ENCODE data around the gene FCHSD2. TPM values are rescaled to one million over a fixed set of nuclear protein-coding genes. Genes with fewer than 3 reads are reported as not detected.

FCHSD2 gene
- total and polyA plus RNA-seq, 2 of the 8 experiments (the other 6 are each of a cell fraction or from before 2014, with no cell fraction given): 4.1 to 7.8 TPM

- DNase-seq (ENCODE audit: low read depth in 1 of 2, low spot score in 2 of 2) (no peak), FAIRE-seq (no peak)
- H3K23me2 ChIP-seq (ENCODE audit: low read depth, low read length): no peaks in the 10 kb centered on the region
- H2BK120ac ChIP-seq (replicated peaks; ENCODE audit: low read depth, low read length): no peak overlapping the region
- H2BK20ac ChIP-seq (ENCODE audit: low read length): no peak overlapping the region
- no peak overlapping the region for H3K14ac ChIP-seq (ENCODE audit: insufficient read length)
- no peak overlapping the region for H2BK15ac ChIP-seq (ENCODE audit: low read length)
- H2AK5ac ChIP-seq (ENCODE audit: low read depth, low read length): no peak overlapping the region
- no peak overlapping the region for H3K9ac ChIP-seq (replicated peaks in 1 of 4; ENCODE audit: extremely low read depth in 1 of 4, low read depth in 3 of 4, low read length in 3 of 4)
- H3K4me3 ChIP-seq (ENCODE audit: extremely low read depth in 1 of 4, insufficient read depth in 2 of 4, low read depth in 3 of 4, low read length in 4 of 4): no peak overlapping the region
- no peak overlapping the region for H2BK12ac ChIP-seq (ENCODE audit: low read depth, low read length)
- H3K9me3 ChIP-seq (ENCODE audit: insufficient read depth in 2 of 2, low read depth in 1 of 2, low read length in 1 of 2): no peaks in the 10 kb centered on the region
- H3K27ac ChIP-seq (ENCODE audit: low read depth, low read length): no peak overlapping the region
- CTCF ChIA-PET (ENCODE audit: partially characterized antibody): interaction anchor here (0.5 to 2.6 kb wide), 6 partner anchors 9 to 327 kb away, joined by 3 to 11 read pairs (median 4); no protein-coding TSS in a partner anchor
- H3K79me1 ChIP-seq (ENCODE audit: low read depth, low read length): no peaks in the 10 kb centered on the region
- no peak overlapping the region for H4K5ac ChIP-seq (ENCODE audit: insufficient read length, low read depth, low read length)
- no peak overlapping the region for H2AFZ ChIP-seq (ENCODE audit: low read length)
- no peaks in the 10 kb centered on the region for H3K36me3 ChIP-seq (ENCODE audit: control insufficient read depth in 2 of 4, insufficient read depth in 4 of 4, low read length in 3 of 4)
- H4K20me1 ChIP-seq (replicated peaks in 1 of 2; ENCODE audit: control insufficient read depth in 1 of 2, insufficient read depth in 2 of 2, low read length in 2 of 2): no peaks in the 10 kb centered on the region
- no peak overlapping the region for H3K23ac ChIP-seq (ENCODE audit: insufficient read length)
- H3K4me2 ChIP-seq (ENCODE audit: insufficient read depth in 1 of 2, low read depth in 2 of 2, low read length in 2 of 2): no peak overlapping the region
- H3K79me2 ChIP-seq (ENCODE audit: control insufficient read depth in 1 of 2, insufficient read depth in 2 of 2, low read length in 2 of 2): no peaks in the 10 kb centered on the region
- no peak overlapping the region for H3K4ac ChIP-seq (replicated peaks; ENCODE audit: insufficient read length, low read depth, low read length)
- 90% methylated on average over 3 of the region's 3 CpGs; no CpG with 5 or more reads in 1 of the 2 experiments for WGBS, 2 experiments (ENCODE audit: extremely low coverage in 1 of 2, insufficient coverage in 1 of 2, insufficient read length in 1 of 2, insufficient replicate concordance in 2 of 2, low coverage in 1 of 2, low lambda C conversion rate in 2 of 2, missing lambda C conversion rate in 1 of 2)
- H3K27me3 ChIP-seq (replicated peaks in 1 of 4; ENCODE audit: control insufficient read depth in 3 of 4, extremely low read depth in 1 of 4, insufficient read depth in 3 of 4, low read length in 3 of 4): no peaks in the 10 kb centered on the region
- H2BK5ac ChIP-seq (ENCODE audit: low read depth, low read length): no peak overlapping the region
- POLR2A ChIA-PET (ENCODE audit: partially characterized antibody): no interaction called here
- no peak overlapping the region for H3K18ac ChIP-seq (ENCODE audit: extremely low read depth, low read length)
- H3K4me1 ChIP-seq (replicated peaks in 1 of 4; ENCODE audit: control insufficient read depth in 3 of 4, insufficient read depth in 4 of 4, low read length in 3 of 4): no peaks in the 10 kb centered on the region
- H4K91ac ChIP-seq (replicated peaks; ENCODE audit: insufficient read length, low read length): no peak overlapping the region
- no peak overlapping the region for H4K8ac ChIP-seq (ENCODE audit: extremely low read depth, insufficient read depth, low read length)
- H3K56ac ChIP-seq (replicated peaks; ENCODE audit: insufficient read length, low read depth, low read length): no peak overlapping the region
- no peak for TF ChIP-seq CTCF (IDR thresholded peaks at IDR 0.05; ENCODE audit: control extremely low read depth in 1 of 3, insufficient read depth in 1 of 3, low read depth in 1 of 3, low read length in 3 of 3)
- TF ChIP-seq POLR2AphosphoS5 (IDR thresholded peaks at IDR 0.05; ENCODE audit: low read depth, low read length): no peak
- TF ChIP-seq ATF3 (IDR thresholded peaks at IDR 0.05; ENCODE audit: insufficient read depth, low read depth, low read length): no peak
- TF ChIP-seq MAX (IDR thresholded peaks at IDR 0.05): no peak
- TF ChIP-seq BACH1 (IDR thresholded peaks at IDR 0.05; ENCODE audit: low read length): no peak
- TF ChIP-seq CBX8 (IDR thresholded peaks at IDR 0.05; ENCODE audit: borderline replicate concordance, low read depth, low read length): no peak
- TF ChIP-seq NRF1 (IDR thresholded peaks at IDR 0.05; ENCODE audit: low read depth, low read length): no peak
- no peak for TF ChIP-seq TBP (IDR thresholded peaks at IDR 0.05; ENCODE audit: low read depth, low read length)
- TF ChIP-seq NANOG (IDR thresholded peaks at IDR 0.05; ENCODE audit: insufficient read depth, low read depth, low read length, poor library complexity, severe bottlenecking): no peak
- TF ChIP-seq YY1 (IDR thresholded peaks at IDR 0.05; ENCODE audit: low read depth, low read length): no peak
Observed at GRCh38 chr11:72859126-72859525, 283.0 kb downstream of the FCHSD2 start.
